Hepatocyte (in vitro differentiated cells): Measurements from ENCODE around the gene STAT2.

Source experiments
- EZH2 ChIP-seq: fragments of 200-600 bp; sonication (generic); IDR thresholded peaks from 2 replicates; pipeline ENCODE4 v1.6.1; 2016; ENCODE audit warnings: antibody characterized with exemption, mild to moderate bottlenecking, borderline replicate concordance
- EZH2phosphoT487 ChIP-seq: fragments of 200-600 bp; sonication (generic); IDR thresholded peaks from one replicate; pipeline ENCODE4 v1.6.1; 2018; ENCODE audit warnings: antibody characterized with exemption, mild to moderate bottlenecking, low read depth, moderate library complexity; ENCODE audit not compliant: unreplicated experiment, severe bottlenecking
- TF ChIP-seq, protein P1 (sequence below): fragments of 200-600 bp; sonication (generic); IDR thresholded peaks from 2 replicates; pipeline ENCODE4 v1.5.1; 2016; ENCODE audit warnings: antibody characterized with exemption, mild to moderate bottlenecking; ENCODE audit not compliant: poor library complexity

DNA sequence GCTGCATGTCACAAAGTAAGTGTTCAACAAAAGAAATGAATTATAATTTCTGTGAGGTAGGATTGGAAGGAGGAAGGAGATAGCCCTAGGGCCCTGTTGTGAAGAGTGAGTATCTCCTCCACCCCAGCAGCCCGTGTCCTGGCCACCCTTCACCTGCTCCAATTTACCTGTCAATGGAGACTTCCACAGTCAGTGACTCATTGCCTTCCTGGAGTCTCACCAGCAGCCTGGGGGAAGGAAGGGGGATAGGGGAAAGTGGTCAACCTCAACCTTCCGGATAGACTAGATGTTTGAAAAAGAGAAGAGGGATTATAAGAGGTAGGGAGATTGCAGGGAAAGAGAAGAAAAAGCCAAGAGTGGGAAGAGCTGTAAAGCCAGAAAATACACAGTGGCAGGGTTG, 9.2 kb downstream of the STAT2 start:
- TF ChIP-seq, protein P1, sequence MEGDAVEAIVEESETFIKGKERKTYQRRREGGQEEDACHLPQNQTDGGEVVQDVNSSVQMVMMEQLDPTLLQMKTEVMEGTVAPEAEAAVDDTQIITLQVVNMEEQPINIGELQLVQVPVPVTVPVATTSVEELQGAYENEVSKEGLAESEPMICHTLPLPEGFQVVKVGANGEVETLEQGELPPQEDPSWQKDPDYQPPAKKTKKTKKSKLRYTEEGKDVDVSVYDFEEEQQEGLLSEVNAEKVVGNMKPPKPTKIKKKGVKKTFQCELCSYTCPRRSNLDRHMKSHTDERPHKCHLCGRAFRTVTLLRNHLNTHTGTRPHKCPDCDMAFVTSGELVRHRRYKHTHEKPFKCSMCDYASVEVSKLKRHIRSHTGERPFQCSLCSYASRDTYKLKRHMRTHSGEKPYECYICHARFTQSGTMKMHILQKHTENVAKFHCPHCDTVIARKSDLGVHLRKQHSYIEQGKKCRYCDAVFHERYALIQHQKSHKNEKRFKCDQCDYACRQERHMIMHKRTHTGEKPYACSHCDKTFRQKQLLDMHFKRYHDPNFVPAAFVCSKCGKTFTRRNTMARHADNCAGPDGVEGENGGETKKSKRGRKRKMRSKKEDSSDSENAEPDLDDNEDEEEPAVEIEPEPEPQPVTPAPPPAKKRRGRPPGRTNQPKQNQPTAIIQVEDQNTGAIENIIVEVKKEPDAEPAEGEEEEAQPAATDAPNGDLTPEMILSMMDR: no peak
- TF ChIP-seq EZH2phosphoT487 (no peak), EZH2 (no peak)
